Midbrain (tissue), 1 donor: ENCODE measurements around the gene ZNF219.
A peak's percentile ranks its signal among the peaks of the same experiment; 100 is the strongest.

Experiments
- DNase-seq: peaks from one replicate; lab custom pipeline; 2025; lab: John Stamatoyannopoulos, UW

ZNF219 gene

GRCh38 chr14:21102521-21103410, 4.3 kb upstream of the ZNF219 start:
- DNase-seq, result no peak

GRCh38 chr14:21101802-21102413, 3.5 kb upstream of the ZNF219 start:
- DNase-seq, result no peak

GRCh38 chr14:21100931-21101330, 2.5 kb upstream of the ZNF219 start, which contains the start of gene TMEM253:
Gene TMEM253, plus strand, starts transcription at chr14:21101066. Its CDS starts 278 bp downstream, at chr14:21101344.
- no peak for DNase-seq

- no peak for DNase-seq
Measured at GRCh38 chr14:21099596-21099985, 1.1 kb upstream of the ZNF219 start.

GRCh38 chr14:21098892-21099595, 589 bp upstream of the ZNF219 start:
- no peak for DNase-seq

GRCh38 chr14:21097636-21098075, 799 bp downstream of the ZNF219 start:
- DNase-seq, result no peak

- no peak for DNase-seq
Measured at GRCh38 chr14:21096978-21097635, 1.3 kb downstream of the ZNF219 start.

- no peak for DNase-seq
Measured at GRCh38 chr14:21096438-21096837, 2.0 kb downstream of the ZNF219 start.

GRCh38 chr14:21095430-21096205, 2.8 kb downstream of the ZNF219 start:
- no peak for DNase-seq

- DNase-seq, result peak; percentile 24
Measured at GRCh38 chr14:21093769-21094681, 4.4 kb downstream of the ZNF219 start.

GRCh38 chr14:21093018-21093417, 5.4 kb downstream of the ZNF219 start:
- DNase-seq, result no peak

- peak; percentile 76 for DNase-seq
Measured at GRCh38 chr14:21092273-21093011, 6.0 kb downstream of the ZNF219 start.

GRCh38 chr14:21091821-21092272, 6.6 kb downstream of the ZNF219 start:
- DNase-seq, result no peak

- DNase-seq, result no peak
Measured at GRCh38 chr14:21090940-21091663, 7.4 kb downstream of the ZNF219 start.

GRCh38 chr14:21090194-21090939, 8.1 kb downstream of the ZNF219 start:
- DNase-seq, result no peak

- no peak for DNase-seq
Measured at GRCh38 chr14:21089877-21090193, 8.6 kb downstream of the ZNF219 start.

GRCh38 chr14:21089271-21089670, 9.2 kb downstream of the ZNF219 start:
- no peak for DNase-seq

- no peak for DNase-seq
Measured at GRCh38 chr14:21088687-21089086, 9.8 kb downstream of the ZNF219 start.
